GM19043 (cell line): Measurements from ENCODE around the gene LRP1.

Experiments used
- ATAC-seq: cut with Tn5 transposase; IDR thresholded peaks from one replicate; pipeline ENCODE4 v1.9.1; 2021; ENCODE audit warnings: low read depth; ENCODE audit not compliant: unreplicated experiment

The LRP1 gene

GRCh38 chr12:57093415-57094207 lies 34.7 kb upstream of the LRP1 start:
- no peak for ATAC-seq

- ATAC-seq: no peak
Measured at GRCh38 chr12:57094208-57095160, 33.8 kb upstream of the LRP1 start.

DNA sequence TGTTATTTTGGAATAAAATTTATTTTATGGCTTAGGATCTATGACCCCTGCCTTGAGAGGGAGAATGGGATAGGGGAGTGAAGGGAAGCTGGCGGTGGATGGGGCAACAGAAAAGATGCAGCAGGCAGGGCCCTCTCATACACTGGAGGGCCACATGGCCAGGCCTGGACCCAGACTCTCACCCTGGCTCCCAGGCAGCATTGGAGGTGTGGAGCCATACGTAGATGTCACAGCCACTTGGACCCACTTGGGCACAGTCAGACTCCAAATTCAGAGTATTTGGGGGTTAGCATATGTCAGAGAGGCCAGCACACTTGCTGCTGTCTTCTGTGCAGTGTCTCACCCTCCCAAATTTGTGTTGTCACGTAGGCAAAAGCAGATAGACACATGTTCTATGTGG lies 32.8 kb upstream of the LRP1 start:
- ATAC-seq: no peak

DNA sequence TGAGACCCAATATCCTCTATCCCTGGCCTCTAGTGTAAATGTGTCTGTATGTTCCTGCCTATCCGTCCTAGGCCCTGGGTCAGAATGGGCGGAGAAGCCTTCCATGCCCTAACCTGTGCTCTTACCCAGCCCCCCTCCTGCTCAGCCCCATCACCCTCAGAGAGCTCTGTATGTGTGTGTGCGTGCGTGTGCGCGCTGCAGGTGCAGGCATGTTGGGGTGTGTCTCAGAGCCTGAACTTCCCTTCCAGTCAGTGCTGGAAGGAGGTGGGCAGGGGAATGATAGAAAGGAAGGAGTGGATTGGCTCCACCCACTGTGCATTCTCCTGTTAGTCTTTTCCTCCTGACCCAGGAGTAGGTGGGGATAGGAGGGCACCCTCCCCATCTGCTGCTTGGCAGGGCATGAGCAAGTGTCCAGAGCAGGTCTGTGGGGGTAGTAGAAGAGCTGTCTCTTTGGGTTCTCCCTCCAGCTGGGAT lies 32.1 kb upstream of the LRP1 start:
- ATAC-seq: no peak

GRCh38 chr12:57096748-57097553 lies 31.3 kb upstream of the LRP1 start:
- ATAC-seq: no peak

- no peak for ATAC-seq
Measured at GRCh38 chr12:57097554-57097835, 30.8 kb upstream of the LRP1 start.

DNA sequence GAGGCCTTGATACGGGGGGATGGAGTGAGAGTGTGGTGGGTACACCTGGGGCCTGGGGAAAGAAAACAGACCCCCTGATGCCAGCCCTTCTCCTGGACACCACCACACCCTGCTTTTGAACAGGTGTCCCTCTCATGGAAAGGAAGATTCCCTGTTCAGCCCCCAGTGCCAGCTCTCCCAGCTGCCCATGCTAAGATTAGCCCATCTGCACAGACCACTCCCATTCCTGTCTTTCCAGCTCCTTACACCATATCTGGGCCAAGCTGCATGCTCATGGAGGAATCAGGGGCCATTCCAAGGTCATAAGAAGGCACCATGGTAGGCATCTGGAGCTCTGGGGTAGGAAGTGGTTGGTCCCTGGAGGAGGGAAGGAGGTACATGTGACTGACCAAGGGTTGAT lies 29.7 kb upstream of the LRP1 start:
- ATAC-seq: no peak

- no peak for ATAC-seq
Measured at GRCh38 chr12:57099047-57099714, 29.1 kb upstream of the LRP1 start.

- no peak for ATAC-seq
Measured at GRCh38 chr12:57099766-57100165, 28.5 kb upstream of the LRP1 start.

GRCh38 chr12:57101892-57102695 lies 26.2 kb upstream of the LRP1 start:
- no peak for ATAC-seq

- no peak for ATAC-seq
Measured at GRCh38 chr12:57103856-57104255, 24.4 kb upstream of the LRP1 start.

DNA sequence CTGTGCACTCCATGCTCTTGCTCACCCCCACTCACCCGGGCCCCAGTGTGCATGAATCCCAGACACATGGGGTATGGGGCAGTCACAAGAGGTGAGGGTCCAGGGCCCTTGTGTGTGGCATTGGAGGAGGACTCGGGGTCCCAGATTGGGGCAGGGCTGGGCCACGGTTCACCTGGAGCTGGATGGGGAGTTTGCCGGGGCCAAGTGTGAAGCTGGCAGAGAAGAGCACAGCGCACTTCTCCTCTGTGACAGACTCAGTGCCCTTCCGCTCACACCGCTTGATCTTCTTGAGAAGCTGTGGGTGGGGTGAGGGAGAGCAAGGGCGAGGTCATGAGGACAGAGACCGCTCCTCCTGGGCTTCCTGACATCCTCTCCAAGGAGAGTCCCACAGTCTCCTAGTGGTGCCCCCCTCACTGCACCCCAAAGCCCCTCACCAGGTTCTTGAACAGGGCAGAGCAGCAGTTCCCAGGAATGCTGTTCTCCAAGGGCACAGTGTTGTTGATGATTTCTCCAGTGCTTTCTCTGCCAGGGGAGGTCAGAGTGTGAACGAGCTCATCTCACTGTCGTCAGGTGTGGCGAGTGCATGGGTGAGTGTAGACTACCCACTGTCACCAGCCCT lies 23.9 kb upstream of the LRP1 start:
- no peak for ATAC-seq

DNA sequence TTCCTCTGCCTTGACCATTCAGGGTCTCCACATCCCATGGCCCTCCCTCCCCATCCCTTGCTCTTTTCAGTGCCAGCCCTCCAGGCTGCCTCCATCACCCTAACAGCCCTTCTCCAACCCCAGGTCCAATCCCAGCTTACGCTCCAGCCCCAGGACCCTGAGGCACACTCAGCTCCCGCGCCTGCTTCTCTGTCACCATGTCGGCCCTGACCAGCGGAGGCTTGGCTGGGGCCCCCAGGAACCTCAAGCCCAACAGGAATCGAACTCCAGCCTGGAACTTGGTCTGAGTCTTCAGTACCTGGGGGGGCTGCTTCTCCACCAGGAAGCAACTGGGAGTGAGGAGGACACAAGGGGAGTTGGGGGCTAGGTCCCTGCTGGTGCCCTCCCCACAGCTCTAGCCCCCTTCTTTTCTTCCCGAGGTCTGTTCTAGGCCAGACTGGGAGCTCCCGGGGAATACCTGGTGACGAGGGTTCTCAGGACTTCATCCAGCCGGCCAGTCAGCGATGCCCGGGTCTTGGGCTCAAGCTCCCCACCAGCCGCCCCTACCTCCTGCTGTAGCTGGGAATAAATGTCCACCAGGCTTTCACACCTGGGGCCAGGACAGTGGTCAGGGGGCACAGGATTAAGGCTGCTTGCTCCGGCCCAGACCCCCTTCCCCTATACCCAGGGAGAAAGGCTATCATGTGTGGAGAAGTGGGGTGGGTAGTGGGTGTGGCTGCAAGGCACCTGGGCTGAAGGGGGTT lies 23.1 kb upstream of the LRP1 start:
- no peak for ATAC-seq

GRCh38 chr12:57106021-57106708 lies 22.1 kb upstream of the LRP1 start:
- no peak for ATAC-seq

DNA sequence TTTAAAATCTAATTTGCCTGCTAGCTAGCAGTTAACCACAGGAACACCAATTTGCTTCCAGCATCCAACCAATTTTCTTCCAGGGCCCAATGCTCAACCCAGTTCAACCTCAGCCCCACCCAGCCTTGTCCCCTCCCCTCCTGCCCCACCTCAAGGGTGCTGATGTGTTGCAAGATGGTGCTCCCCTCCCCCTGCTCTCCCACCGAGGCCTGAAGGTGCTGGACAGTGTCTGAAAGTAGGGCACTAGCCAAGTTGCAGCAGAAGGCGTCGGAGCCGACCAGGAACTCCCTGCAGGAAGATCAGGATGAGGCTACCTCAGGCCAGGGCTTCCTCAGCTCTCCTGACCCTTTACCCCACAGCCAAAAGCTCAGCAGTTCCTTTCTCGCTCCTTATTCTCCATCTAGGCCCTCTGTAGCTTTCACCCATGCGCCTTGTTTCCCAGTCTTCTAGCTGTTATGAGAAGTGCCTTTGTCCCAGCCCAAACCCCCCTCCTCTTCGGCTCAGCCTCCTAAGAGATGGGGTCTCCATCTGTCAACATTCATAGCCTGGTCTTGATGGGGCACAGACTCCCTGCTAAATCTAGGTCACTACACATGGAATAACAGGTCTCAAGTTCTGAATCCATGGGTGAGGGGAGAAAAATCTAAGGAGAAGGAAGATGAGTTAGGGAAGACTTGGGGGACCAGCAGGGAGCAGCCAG lies 20.7 kb upstream of the LRP1 start:
- ATAC-seq: no peak

- no peak for ATAC-seq
Measured at GRCh38 chr12:57109207-57110103, 18.8 kb upstream of the LRP1 start.
